HG03095 (cell line): ENCODE data around the gene ANGEL1.

ENCODE experiments used
- ATAC-seq: cut with Tn5 transposase; IDR thresholded peaks from one replicate; pipeline ENCODE4 v1.9.1; 2021; ENCODE audit warnings: moderate library complexity; ENCODE audit not compliant: unreplicated experiment

ANGEL1 gene

DNA sequence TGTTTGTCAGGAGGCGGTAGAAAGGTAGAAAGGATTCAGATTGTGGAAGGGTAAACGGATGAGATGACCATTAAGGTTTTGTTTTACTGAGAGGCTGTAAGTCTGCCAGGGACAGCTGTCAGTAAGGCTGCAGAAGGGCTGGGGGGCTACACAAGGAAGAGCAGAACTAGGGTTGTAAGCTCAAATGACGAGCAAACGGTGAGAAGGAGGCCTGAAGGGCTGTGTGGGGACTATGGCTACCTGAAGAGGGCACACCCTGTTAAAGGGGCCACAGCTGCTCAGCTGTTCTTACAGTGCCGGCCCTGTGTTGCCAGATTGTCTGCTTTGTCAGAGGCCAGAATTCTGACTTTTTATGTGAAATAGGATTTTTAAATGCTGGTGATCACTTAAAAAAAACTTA lies 32.3 kb downstream of the ANGEL1 start:
- ATAC-seq, result no peak

GRCh38 chr14:76780058-76780345 lies 32.7 kb downstream of the ANGEL1 start:
- ATAC-seq, result no peak

DNA sequence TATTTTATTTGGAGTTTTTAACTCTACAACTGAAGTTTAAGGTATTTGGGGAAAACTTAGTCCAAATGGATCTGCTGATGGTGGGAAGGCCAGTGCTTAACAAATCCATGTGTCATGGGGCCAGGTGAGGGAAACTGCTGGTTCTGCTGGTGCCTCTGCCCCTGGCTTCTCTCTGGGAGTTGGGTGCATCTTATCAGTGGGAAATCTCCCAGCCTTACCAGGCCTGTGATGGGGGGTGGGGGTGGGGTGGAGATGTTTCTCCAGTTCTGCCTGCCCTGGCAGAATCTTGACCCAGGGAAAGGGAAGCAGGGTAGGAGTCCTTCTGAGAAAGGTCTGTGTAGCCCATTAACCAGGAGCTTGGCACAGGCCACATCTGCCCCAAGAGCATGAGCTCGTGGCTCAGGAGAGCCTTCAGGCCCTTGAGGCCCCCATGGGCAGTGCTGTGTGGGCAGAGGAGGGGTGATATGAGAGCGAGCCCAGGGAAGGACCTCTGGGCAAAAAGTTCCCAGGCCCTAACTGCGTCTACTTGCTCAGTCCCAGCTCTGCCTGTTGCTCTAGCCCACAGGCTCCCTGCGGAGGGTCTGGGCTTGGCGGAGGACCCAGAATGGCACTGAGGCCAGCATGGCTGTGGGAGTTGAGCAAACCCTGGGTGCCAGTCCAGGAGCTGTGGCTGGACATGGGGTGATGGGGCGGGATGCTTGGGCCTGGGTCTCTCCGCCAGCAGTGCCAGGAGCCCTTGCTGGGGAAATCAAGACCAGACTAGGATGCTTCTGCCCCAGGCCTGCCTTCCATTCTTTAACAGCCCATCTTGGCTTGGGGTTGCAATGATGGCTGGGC lies 33.2 kb downstream of the ANGEL1 start:
- ATAC-seq, result no peak

GRCh38 chr14:76778546-76779215 lies 34.0 kb downstream of the ANGEL1 start:
- no peak for ATAC-seq

GRCh38 chr14:76777721-76778120 lies 35.0 kb downstream of the ANGEL1 start:
- no peak for ATAC-seq

DNA sequence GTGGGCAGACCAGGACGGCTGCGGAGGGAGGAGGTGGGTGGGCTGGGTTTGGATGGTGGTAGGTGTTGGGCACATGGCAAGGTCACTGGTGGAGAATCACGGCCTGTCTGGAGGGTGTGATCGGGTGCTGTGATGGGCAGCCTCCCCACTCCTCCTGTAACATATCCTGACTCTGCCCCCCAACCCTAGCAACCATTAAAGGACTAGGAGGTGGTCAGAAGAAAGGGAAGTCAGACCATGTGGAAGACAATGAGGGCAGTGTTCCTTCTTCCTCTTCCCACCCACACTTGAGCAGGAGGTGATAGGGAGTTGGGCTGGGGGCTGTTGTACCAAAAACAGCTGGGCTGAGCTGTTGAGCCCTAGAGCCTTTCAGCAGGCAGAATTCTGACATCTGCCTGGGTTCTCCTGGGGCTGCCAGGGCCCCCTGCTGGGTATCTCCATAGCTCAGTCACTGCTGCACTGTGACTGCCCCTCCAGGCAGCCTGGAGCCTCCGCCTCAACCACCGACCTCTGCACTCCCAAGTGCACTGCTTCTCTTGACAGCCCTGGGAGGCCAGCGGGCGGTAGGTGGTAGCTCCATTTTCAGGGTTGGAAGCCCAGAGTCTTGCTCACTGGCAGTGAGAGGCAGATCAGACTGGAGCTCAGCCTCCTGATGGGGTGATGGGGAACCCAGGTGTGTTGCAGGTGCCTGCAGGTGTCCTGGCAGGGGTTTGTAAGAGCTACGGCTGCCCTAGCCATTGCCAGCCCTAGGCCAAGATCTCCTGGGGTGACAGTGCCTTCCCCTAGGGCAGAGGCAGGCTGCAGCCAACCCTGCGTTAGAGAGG lies 36.0 kb downstream of the ANGEL1 start:
- ATAC-seq, result no peak

DNA sequence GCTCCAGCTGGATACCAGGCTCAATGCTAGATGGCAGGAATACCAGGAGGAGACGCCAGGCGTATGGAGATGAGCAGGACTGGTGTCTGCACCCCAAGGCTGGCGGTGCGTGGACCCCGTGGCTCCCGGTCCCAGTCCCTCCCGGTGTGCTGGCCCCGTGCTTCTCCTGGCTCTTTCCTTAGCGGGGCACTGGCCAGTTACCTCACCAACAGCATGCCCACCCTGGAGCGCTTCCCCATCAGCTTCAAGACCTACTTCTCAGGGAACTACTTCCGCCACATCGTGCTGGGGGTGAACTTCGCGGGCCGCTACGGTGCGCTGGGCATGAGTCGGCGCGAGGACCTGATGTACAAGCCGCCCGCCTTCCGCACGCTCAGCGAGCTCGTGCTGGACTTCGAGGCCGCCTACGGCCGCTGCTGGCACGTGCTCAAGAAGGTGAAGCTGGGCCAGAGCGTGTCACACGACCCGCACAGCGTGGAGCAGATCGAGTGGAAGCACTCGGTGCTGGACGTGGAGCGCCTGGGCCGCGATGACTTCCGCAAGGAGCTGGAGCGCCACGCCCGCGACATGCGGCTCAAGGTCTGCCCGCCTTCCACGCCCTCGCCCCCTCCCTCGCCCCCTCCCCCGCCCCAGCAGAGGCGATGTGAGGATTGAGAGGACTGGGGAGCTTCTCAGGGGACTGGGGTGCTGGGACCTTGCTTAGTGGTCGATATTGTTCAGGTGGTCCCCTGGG lies 36.8 kb downstream of the ANGEL1 start:
- no peak for ATAC-seq

- ATAC-seq, result no peak
These were observed 37.6 kb downstream of the ANGEL1 start for GRCh38 chr14:76774821-76775694.

- ATAC-seq, result no peak
These were observed 38.5 kb downstream of the ANGEL1 start for GRCh38 chr14:76773956-76774820.

- ATAC-seq, result no peak
These were observed 39.3 kb downstream of the ANGEL1 start for GRCh38 chr14:76773188-76773885.

- no peak for ATAC-seq
These were observed 40.1 kb downstream of the ANGEL1 start for GRCh38 chr14:76772300-76773187.

- no peak for ATAC-seq
These were observed 41.2 kb downstream of the ANGEL1 start for GRCh38 chr14:76771437-76771980.

GRCh38 chr14:76770521-76771436 lies 41.9 kb downstream of the ANGEL1 start:
- ATAC-seq, result no peak

GRCh38 chr14:76769636-76770292 lies 42.9 kb downstream of the ANGEL1 start:
- ATAC-seq, result no peak

GRCh38 chr14:76768671-76769500 lies 43.8 kb downstream of the ANGEL1 start:
- no peak for ATAC-seq
